PC-3 (cell line): Measurements from ENCODE around the gene F2RL1. TPM values are rescaled to one million over a fixed set of nuclear protein-coding genes. Genes with fewer than 3 reads are reported as not detected.

Source experiments
- ATAC-seq: fragments of 200-7000 bp; cut with Tn5 transposase; 2 replicates; pipeline ENCODE4 v1.9.1; 2020; ENCODE audit warnings: mild to moderate bottlenecking, moderate library complexity
- BruUV-seq: library from RNA; stranded (reverse); fragments of 400-500 nt; replicated peaks from 2 replicates; lab custom pipeline; 2021; lab: Mats Ljungman, UMichigan
- CTCF ChIA-PET: fragments of 300-600 bp; sonication (Branson Sonifier 250); formaldehyde crosslinking; loops from one replicate; lab custom pipeline; 2022; ENCODE audit warnings: antibody characterized with exemption; lab: Charles Lee
- POLR2A ChIA-PET: fragments of 300-600 bp; sonication (Branson Sonifier 250); formaldehyde crosslinking; loops from one replicate; lab custom pipeline; 2022; ENCODE audit warnings: antibody characterized with exemption; ENCODE audit not compliant: unreplicated experiment; lab: Charles Lee
- DNase-seq: peaks from one replicate; pipeline ENCODE4 v3.0.0-alpha.2; 2015
- H2AFZ ChIP-seq: fragments of 300-600 bp; sonication (generic); 2 replicates; pipeline ENCODE4 v1.6.0; 2016; ENCODE audit warnings: antibody characterized with exemption, low read length
- H3F3A ChIP-seq: fragments of 300-600 bp; sonication (generic); one replicate; pipeline ENCODE4 v1.6.0; 2017; ENCODE audit warnings: antibody characterized with exemption, low read length, control low read depth, mild to moderate bottlenecking; ENCODE audit not compliant: unreplicated experiment
- H3K27ac ChIP-seq: fragments of 300-600 bp; sonication (generic); 2 replicates; pipeline ENCODE4 v1.5.1; 2016; ENCODE audit warnings: mild to moderate bottlenecking, low read length
- H3K27me3 ChIP-seq: fragments of 300-600 bp; sonication (generic); 2 replicates; pipeline ENCODE4 v1.6.1; 2016; ENCODE audit warnings: low read length, mixed read lengths
- H3K36me3 ChIP-seq: fragments of 300-600 bp; sonication (generic); 2 replicates; pipeline ENCODE4 v1.6.1; 2016; ENCODE audit warnings: low read depth, mixed run types, low read length, mixed read lengths
- H3K4me1 ChIP-seq: fragments of 300-600 bp; sonication (generic); 2 replicates; pipeline ENCODE4 v1.5.1; 2016; ENCODE audit warnings: low read length; ENCODE audit not compliant: insufficient read depth
- H3K4me2 ChIP-seq: fragments of 300-600 bp; sonication (generic); 2 replicates; pipeline ENCODE4 v1.6.0; 2016; ENCODE audit warnings: low read length
- H3K4me3 ChIP-seq: fragments of 300-600 bp; sonication (generic); 2 replicates; pipeline ENCODE4 v1.5.1; 2016; ENCODE audit warnings: mild to moderate bottlenecking, low read length, mixed read lengths
- H3K79me2 ChIP-seq: fragments of 300-600 bp; sonication (generic); 2 replicates; pipeline ENCODE4 v1.6.1; 2017; ENCODE audit warnings: low read length, mixed read lengths
- H3K9ac ChIP-seq: fragments of 300-600 bp; sonication (generic); 2 replicates; pipeline ENCODE4 v1.6.0; 2016; ENCODE audit warnings: mild to moderate bottlenecking, low read length
- H3K9me2 ChIP-seq: fragments of 300-600 bp; sonication (generic); replicated peaks from 2 replicates; pipeline ENCODE4 v1.6.1; 2016; ENCODE audit warnings: mixed run types, low read length, mixed read lengths
- H3K9me3 ChIP-seq: fragments of 300-600 bp; sonication (generic); 2 replicates; pipeline ENCODE4 v1.6.1; 2016; ENCODE audit warnings: low read length, mixed read lengths
- H4K20me1 ChIP-seq: fragments of 300-600 bp; sonication (generic); 2 replicates; pipeline ENCODE4 v1.6.1; 2016; ENCODE audit warnings: low read length, mixed read lengths
- EZH2 ChIP-seq: fragments of 300-600 bp; sonication (generic); IDR thresholded peaks from one replicate; pipeline ENCODE4 v1.6.1; 2017; ENCODE audit warnings: antibody characterized with exemption, mild to moderate bottlenecking, low read length; ENCODE audit not compliant: unreplicated experiment
- EZH2phosphoT487 ChIP-seq: fragments of 300-600 bp; sonication (generic); IDR thresholded peaks from 2 replicates; pipeline ENCODE4 v1.6.1; 2018; ENCODE audit warnings: mild to moderate bottlenecking, antibody characterized with exemption, low read length, borderline replicate concordance
- intact Hi-C: fragments of 100-400 bp; cut with micrococcal nuclease; formaldehyde crosslinking; loops from 2 replicates; pipeline ENCODE4 v1.9.0; 2023
- total RNA-seq: library from RNA; depleted of rRNA; stranded (reverse); fragments of >200 nt; gene quantifications from 2 replicates; pipeline ENCODE4 v1.2.3, GENCODE V29; 2014
- TF ChIP-seq, protein P1 (sequence below): fragments of 300-600 bp; sonication (generic); conservative IDR thresholded peaks from 2 replicates; pipeline ENCODE4 v1.5.1; 2017; ENCODE audit warnings: antibody characterized with exemption, low read depth, mild to moderate bottlenecking, low read length

The F2RL1 gene
- total RNA-seq, 1 experiment from 2014 or later, result 167 TPM

GRCh38 chr5:76849419-76850291, 30.8 kb downstream of the F2RL1 start, which contains the start of gene S100Z:
Gene S100Z (plus strand): TSS chr5:76850014. CDS start chr5:76875360, 25,346 bp downstream.
- H3K9ac ChIP-seq, result no peak within 1 kb of the TSS
- CTCF ChIA-PET, result interaction anchor here (0.6 kb wide), 1 partner anchor 642 kb away, joined by 4 read pairs; no protein-coding TSS in a partner anchor
- H3K27ac ChIP-seq, result no peak within 1 kb of the TSS
- no peaks in the 10 kb centered on the region for H3F3A ChIP-seq
- no peaks in the 10 kb centered on the region for H4K20me1 ChIP-seq
- POLR2A ChIA-PET, result no interaction called here
- H3K4me1 ChIP-seq, result no peaks in the 10 kb centered on the region
- H3K27me3 ChIP-seq, result no peaks in the 10 kb centered on the region
- H3K9me2 ChIP-seq, result no peaks in the 10 kb centered on the region
- no peak within 1 kb of the TSS for H3K4me3 ChIP-seq
- no TSS peak for BruUV-seq
- no peaks in the 10 kb centered on the region for H3K9me3 ChIP-seq
- TF ChIP-seq, protein P1, sequence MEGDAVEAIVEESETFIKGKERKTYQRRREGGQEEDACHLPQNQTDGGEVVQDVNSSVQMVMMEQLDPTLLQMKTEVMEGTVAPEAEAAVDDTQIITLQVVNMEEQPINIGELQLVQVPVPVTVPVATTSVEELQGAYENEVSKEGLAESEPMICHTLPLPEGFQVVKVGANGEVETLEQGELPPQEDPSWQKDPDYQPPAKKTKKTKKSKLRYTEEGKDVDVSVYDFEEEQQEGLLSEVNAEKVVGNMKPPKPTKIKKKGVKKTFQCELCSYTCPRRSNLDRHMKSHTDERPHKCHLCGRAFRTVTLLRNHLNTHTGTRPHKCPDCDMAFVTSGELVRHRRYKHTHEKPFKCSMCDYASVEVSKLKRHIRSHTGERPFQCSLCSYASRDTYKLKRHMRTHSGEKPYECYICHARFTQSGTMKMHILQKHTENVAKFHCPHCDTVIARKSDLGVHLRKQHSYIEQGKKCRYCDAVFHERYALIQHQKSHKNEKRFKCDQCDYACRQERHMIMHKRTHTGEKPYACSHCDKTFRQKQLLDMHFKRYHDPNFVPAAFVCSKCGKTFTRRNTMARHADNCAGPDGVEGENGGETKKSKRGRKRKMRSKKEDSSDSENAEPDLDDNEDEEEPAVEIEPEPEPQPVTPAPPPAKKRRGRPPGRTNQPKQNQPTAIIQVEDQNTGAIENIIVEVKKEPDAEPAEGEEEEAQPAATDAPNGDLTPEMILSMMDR, result no peak
- TF ChIP-seq EZH2 (no peak), EZH2phosphoT487 (no peak)
- no peak within 1 kb of the TSS for H3K4me2 ChIP-seq
- intact Hi-C loops, result no loop called here
- H2AFZ ChIP-seq, result no peak within 1 kb of the TSS
- H3K36me3 ChIP-seq, result no peaks in the 10 kb centered on the region
- DNase-seq, result no peak
- no peak for ATAC-seq
- no peaks in the 10 kb centered on the region for H3K79me2 ChIP-seq

GRCh38 chr5:76850543-76851145, 31.8 kb downstream of the F2RL1 start:
- intact Hi-C loops, result no loop called here
- Histone ChIP-seq H2AFZ (no peak overlapping the region), H3K79me2 (no peaks in the 10 kb centered on the region), H3K36me3 (no peaks in the 10 kb centered on the region), H3F3A (no peaks in the 10 kb centered on the region), H3K4me2 (no peak overlapping the region), H3K4me1 (no peaks in the 10 kb centered on the region), H3K9ac (no peak overlapping the region), H4K20me1 (no peaks in the 10 kb centered on the region), H3K9me2 (no peaks in the 10 kb centered on the region), H3K27me3 (no peaks in the 10 kb centered on the region), H3K27ac (no peak overlapping the region), H3K4me3 (no peak overlapping the region), H3K9me3 (no peaks in the 10 kb centered on the region)
- no peak for DNase-seq
- ATAC-seq, result no peak
- TF ChIP-seq EZH2 (no peak), EZH2phosphoT487 (no peak)
- TF ChIP-seq, protein P1, result no peak
- POLR2A ChIA-PET, result no interaction called here
- CTCF ChIA-PET, result no interaction called here
- BruUV-seq, result no TSS peak
